ENCODE results near the gene CFAP97D1. TPM values are rescaled to one million over a fixed set of nuclear protein-coding genes. Genes with fewer than 3 reads are reported as not detected.

Gene CFAP97D1
- total RNA-seq, 4 donors from 2014 or later, result 0.19 to 0.22 TPM; not detected in 2

DNA sequence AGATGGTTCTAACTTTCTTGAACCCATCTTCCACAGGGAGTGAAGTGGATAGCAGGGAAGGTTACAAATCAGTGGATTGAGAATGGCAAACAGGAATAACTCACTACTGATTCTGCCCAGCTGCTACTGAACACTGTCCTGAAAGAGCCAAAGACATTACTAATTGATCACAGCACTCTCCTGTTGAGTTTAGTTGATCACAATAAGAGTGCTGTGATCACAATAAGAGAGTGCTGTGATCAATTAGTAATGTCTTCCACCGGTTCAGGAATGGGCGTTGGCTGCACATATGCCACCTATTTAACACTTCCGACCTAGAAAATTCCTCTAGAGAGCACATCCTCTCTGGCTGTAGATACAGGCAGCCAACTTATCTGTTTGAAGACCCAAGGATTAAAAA is 11.4 kb downstream of the CFAP97D1 start:
- TF ChIP-seq, protein P1, sequence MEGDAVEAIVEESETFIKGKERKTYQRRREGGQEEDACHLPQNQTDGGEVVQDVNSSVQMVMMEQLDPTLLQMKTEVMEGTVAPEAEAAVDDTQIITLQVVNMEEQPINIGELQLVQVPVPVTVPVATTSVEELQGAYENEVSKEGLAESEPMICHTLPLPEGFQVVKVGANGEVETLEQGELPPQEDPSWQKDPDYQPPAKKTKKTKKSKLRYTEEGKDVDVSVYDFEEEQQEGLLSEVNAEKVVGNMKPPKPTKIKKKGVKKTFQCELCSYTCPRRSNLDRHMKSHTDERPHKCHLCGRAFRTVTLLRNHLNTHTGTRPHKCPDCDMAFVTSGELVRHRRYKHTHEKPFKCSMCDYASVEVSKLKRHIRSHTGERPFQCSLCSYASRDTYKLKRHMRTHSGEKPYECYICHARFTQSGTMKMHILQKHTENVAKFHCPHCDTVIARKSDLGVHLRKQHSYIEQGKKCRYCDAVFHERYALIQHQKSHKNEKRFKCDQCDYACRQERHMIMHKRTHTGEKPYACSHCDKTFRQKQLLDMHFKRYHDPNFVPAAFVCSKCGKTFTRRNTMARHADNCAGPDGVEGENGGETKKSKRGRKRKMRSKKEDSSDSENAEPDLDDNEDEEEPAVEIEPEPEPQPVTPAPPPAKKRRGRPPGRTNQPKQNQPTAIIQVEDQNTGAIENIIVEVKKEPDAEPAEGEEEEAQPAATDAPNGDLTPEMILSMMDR (IDR thresholded peaks at IDR 0.05; ENCODE audit: low read depth), result no peak

DNA sequence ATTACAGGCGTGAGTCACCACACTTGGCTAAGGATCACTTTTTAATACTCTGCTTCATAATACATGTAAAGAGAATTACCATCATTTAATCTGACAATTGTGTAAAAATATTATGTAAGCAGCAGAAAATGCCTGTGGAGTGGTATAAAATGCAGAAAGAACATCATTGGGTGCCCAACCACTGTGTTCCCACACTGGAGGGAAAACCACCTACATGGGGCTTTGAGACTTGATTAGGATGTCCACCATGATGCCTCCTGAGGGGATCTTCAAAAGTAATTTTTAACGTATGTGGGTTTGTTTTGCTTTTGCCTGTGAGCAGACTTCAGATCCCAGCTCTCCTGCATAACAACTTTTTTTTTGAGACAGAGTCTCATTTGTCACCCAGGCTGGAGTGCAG is 18.8 kb downstream of the CFAP97D1 start:
- TF ChIP-seq, protein P1 (IDR thresholded peaks at IDR 0.05; ENCODE audit: low read depth), result no peak

DNA sequence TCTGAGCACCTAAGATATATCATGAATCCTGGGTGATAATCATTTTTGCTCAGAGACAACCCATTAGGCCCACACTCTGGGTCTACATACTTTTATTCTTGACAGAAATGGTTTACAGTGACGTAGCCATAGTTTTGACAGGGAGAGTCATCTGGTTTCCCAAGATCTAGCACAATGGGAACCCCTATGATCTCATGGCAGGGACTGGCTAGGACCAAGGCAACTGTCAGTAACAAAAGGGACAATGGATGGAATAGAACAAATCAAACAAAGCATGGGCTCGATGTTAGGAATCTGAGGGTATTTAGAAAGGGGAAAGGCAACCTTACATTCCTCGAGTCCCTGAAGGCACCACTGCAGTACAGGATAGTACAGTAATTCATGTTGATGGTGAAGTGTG is 20.5 kb downstream of the CFAP97D1 start:
- TF ChIP-seq, protein P1 (IDR thresholded peaks at IDR 0.05; ENCODE audit: low read depth), result no peak

DNA sequence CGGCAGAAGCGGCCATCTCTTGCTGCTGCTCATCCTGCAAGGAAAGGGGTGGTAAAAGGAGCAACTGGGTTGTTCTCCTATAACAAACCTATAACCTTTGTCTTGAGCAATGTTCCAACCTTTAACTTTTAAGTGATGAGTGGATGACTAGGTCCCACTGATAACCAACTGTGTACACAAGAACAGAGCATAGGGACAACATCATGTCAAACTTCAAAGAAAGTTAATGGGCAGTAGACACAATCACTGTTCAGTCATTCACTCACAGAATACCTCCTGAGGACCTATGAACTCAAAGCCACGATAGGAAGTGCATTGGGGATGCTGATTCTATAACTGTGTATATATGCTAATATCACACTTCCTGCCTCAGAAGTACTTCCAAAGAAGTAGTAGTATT is 21.6 kb downstream of the CFAP97D1 start:
- TF ChIP-seq, protein P1 (IDR thresholded peaks at IDR 0.05; ENCODE audit: low read depth), result no peak

DNA sequence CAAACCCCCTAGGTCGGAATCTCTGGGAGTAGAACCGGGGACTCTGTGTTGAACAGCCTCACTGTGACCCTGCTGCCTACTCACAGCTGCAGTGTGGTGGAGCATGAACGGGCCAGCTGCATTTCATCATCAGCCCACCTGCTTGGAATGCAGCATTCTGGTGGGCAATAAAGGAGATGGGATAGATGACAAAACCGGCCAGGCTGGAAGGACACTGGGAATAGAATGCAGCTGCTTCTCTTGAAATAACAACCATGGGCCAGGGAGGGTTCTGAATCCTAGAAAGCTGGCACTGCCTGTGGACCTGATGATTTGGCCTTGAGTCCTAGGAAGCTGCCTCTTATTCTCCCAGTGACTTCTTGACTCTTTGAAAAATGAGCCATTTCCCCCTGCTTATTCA is 23.5 kb downstream of the CFAP97D1 start:
- TF ChIP-seq, protein P1 (IDR thresholded peaks at IDR 0.05; ENCODE audit: low read depth), result no peak

DNA sequence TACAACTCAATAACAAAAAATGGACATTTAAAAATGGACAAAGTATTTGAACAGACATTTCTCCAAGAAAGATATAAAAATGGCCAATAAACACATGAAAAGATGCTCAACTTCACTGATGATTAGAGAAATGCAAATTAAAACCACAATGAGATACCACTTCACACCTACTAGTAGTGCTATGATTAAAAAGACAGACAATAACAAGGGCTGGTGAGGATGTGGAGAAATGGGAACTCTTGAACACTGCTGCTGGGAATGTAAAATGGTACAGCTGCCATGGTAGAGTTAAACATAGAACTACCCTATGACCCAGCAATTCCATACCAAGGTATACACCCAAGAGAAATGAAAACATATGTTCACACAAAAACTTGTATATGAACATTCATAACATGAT is 24.9 kb downstream of the CFAP97D1 start:
- TF ChIP-seq, protein P1 (IDR thresholded peaks at IDR 0.05; ENCODE audit: low read depth), result no peak

DNA sequence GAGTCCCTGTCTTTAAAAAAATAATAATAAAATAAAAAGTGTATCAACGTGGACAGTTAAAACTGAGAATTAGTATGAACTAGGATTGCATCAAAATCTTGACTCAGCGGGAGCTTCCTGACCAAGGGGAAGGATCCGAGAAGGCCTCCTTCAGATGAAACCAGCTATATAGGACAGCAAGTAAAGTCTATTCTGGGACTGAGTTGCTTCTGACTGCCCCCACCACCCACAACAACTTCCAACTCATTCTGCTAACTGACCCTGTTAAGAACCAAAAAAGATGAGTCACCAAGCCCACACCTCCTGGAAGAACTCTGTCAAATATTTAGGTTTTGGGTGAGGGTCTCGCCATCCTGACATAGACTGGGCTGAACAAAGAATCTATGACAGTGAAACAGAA is 27.8 kb downstream of the CFAP97D1 start:
- TF ChIP-seq, protein P1 (IDR thresholded peaks at IDR 0.05; ENCODE audit: low read depth), result no peak

Data from subcutaneous adipose tissue (tissue), 4 donors.